Measurements from ENCODE around the gene MGMT. TPM values are rescaled to one million over a fixed set of nuclear protein-coding genes. Genes with fewer than 3 reads are reported as not detected.

The MGMT gene
- total and polyA plus RNA-seq, 4 donors = 9.9 to 39.6 (median 23.2) TPM

DNA sequence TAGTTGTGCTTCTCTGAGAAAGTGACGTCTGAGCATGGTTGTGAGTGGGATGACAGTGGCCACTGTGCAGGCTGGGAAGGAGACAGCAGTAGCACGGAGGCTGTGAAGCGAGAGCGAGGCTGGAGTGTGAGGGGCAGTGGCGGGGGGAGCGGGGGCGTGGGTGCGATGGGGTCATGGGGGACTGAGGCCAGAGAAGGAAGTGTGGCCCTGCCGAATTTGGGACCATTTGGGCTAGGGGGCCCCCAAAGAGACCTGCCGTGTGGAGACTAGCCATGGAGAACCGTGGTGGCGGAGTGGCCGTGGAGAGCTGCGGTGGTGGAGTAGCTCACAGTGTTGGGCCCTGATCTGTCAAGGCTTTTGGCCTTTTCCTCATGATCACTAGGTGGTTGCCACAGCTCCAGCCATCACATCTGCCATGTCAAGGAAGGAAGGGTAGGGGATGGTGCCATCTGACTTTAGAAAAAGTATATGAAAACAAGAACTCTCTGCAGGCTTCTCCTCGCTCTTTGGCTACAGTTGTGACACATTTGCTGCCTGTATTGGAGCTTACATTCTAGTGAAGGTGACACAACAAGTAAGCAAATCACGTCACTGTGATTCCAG is 61.4 kb downstream of the MGMT start:
- Histone ChIP-seq H3K27ac (ENCODE audit: low read depth in 1 of 2, low read length in 1 of 2) (no peak overlapping the region), H3K4me3 (no peak overlapping the region), H3K9me3 (ENCODE audit: control insufficient read depth in 4 of 4, insufficient read depth in 3 of 4, low read length in 3 of 4) (no peaks in the 10 kb centered on the region), H3K9ac (ENCODE audit: insufficient read depth in 1 of 2, low read length in 2 of 2) (no peak overlapping the region), H3K27me3 (ENCODE audit: control insufficient read depth in 3 of 3, insufficient read depth in 3 of 3, low read length in 2 of 3) (no peaks in the 10 kb centered on the region), H3K36me3 (ENCODE audit: control insufficient read depth in 4 of 4, insufficient read depth in 4 of 4, low read length in 4 of 4) (peaks cover 0 to 1% (median 0%) of the 10 kb centered on the region in 4 donors), H3K4me1 (ENCODE audit: control insufficient read depth in 5 of 5, insufficient read depth in 5 of 5, low read length in 5 of 5) (peaks cover 0 to 24% (median 0%) of the 10 kb centered on the region in 5 donors)
- no peak for ATAC-seq (ENCODE audit: insufficient read depth, low FRiP score)
- TF ChIP-seq, protein P1, sequence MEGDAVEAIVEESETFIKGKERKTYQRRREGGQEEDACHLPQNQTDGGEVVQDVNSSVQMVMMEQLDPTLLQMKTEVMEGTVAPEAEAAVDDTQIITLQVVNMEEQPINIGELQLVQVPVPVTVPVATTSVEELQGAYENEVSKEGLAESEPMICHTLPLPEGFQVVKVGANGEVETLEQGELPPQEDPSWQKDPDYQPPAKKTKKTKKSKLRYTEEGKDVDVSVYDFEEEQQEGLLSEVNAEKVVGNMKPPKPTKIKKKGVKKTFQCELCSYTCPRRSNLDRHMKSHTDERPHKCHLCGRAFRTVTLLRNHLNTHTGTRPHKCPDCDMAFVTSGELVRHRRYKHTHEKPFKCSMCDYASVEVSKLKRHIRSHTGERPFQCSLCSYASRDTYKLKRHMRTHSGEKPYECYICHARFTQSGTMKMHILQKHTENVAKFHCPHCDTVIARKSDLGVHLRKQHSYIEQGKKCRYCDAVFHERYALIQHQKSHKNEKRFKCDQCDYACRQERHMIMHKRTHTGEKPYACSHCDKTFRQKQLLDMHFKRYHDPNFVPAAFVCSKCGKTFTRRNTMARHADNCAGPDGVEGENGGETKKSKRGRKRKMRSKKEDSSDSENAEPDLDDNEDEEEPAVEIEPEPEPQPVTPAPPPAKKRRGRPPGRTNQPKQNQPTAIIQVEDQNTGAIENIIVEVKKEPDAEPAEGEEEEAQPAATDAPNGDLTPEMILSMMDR (IDR thresholded peaks at IDR 0.05; ENCODE audit: control extremely low read depth, extremely low read depth) = no peak
- 90 to 97% methylated on average over 13 to 16 of the region's 16 CpGs for WGBS, 2 donors
- DNase-seq = no peak

DNA sequence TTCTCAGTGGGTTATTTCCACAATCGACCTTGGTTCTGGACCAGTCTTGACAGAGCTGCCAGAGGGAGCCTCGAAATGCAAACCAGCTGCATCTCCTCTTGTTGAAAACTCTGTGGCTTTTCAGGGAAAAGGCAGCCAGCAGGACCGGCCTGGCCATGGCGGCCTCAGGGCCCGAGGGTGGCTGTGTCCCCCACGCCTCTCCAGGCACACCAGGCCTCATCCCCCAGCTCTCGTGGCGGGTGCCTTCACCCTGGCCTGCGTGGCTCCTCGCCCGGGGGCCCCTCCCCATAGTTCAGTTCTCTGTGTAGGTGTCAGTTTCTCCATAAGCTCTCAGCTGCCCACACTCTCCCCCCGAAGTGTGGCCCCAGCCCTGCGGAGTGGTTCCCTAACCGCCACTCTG is 63.5 kb downstream of the MGMT start:
- H3K36me3 ChIP-seq (ENCODE audit: control insufficient read depth in 4 of 4, insufficient read depth in 4 of 4, low read length in 4 of 4) = peaks cover 0 to 1% (median 0%) of the 10 kb centered on the region in 4 donors
- no peaks in the 10 kb centered on the region for H3K9me3 ChIP-seq (ENCODE audit: control insufficient read depth in 4 of 4, insufficient read depth in 3 of 4, low read length in 3 of 4)
- no peak for DNase-seq
- H3K27me3 ChIP-seq (ENCODE audit: control insufficient read depth in 3 of 3, insufficient read depth in 3 of 3, low read length in 2 of 3) = no peaks in the 10 kb centered on the region
- TF ChIP-seq, protein P1 (IDR thresholded peaks at IDR 0.05; ENCODE audit: control extremely low read depth, extremely low read depth) = no peak
- H3K4me3 ChIP-seq = no peak overlapping the region
- H3K4me1 ChIP-seq (ENCODE audit: control insufficient read depth in 5 of 5, insufficient read depth in 5 of 5, low read length in 5 of 5) = peaks cover 0 to 26% (median 0%) of the 10 kb centered on the region in 5 donors
- H3K27ac ChIP-seq (ENCODE audit: low read depth in 1 of 2, low read length in 1 of 2) = peak overlapping the region in 1 of 2 donors; percentile 80
- no peak for ATAC-seq (ENCODE audit: insufficient read depth, low FRiP score)
- H3K9ac ChIP-seq (ENCODE audit: insufficient read depth in 1 of 2, low read length in 2 of 2) = no peak overlapping the region
- WGBS, 2 donors = 88 to 91% methylated on average over 13 to 14 of the region's 14 CpGs

DNA sequence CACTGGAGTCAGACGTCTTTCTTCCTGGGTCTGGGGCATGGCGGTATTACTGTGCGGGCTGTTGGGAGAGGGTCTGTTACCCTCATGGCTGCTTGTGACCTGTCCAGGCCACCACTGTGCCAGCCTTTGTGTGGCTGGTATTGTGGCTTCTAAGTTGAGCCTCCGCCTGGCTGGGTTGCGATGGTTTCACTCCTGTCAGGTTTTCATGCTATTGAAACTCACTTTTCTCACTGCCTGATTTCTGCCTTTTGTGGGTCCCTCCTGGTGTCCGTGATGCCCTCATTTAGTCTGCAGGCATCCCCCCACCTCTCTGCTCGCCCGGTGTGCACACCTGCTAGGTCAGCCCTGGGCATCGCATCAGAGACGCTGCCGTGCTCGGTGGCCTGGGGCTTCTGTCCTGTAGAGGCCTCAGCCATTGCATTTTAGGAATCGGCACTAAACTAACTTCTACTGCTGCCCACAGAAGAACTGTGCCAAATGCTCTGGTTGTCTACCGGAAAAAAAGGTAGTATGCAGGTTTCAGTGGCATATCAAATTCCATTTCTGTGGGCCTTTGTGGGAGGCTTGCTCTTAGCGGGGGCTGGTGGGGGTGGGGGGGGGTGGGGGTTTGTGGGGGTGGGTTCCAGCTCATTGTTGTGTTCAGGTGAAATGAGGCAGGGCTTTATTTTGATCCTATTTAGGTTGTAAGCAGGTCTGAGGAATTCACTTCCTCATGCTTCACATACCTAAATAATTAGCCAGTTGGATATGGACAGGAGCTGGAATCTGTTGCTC is 64.3 kb downstream of the MGMT start:
- H3K4me3 ChIP-seq = no peak overlapping the region
- TF ChIP-seq, protein P1 (IDR thresholded peaks at IDR 0.05; ENCODE audit: control extremely low read depth, extremely low read depth) = no peak
- H3K36me3 ChIP-seq (ENCODE audit: control insufficient read depth in 4 of 4, insufficient read depth in 4 of 4, low read length in 4 of 4) = peaks cover 0 to 1% (median 0%) of the 10 kb centered on the region in 4 donors
- no peaks in the 10 kb centered on the region for H3K27me3 ChIP-seq (ENCODE audit: control insufficient read depth in 3 of 3, insufficient read depth in 3 of 3, low read length in 2 of 3)
- ATAC-seq (ENCODE audit: insufficient read depth, low FRiP score) (no peak), DNase-seq (peak in 1 of 3 donors; percentile 17)
- H3K4me1 ChIP-seq (ENCODE audit: control insufficient read depth in 5 of 5, insufficient read depth in 5 of 5, low read length in 5 of 5) = peaks cover 0 to 26% (median 0%) of the 10 kb centered on the region in 5 donors
- peaks cover 0 to 2% (median 0%) of the 10 kb centered on the region in 4 donors for H3K9me3 ChIP-seq (ENCODE audit: control insufficient read depth in 4 of 4, insufficient read depth in 3 of 4, low read length in 3 of 4)
- peak overlapping the region in 1 of 2 donors; percentile 80 for H3K27ac ChIP-seq (ENCODE audit: low read depth in 1 of 2, low read length in 1 of 2)
- no peak overlapping the region for H3K9ac ChIP-seq (ENCODE audit: insufficient read depth in 1 of 2, low read length in 2 of 2)
- 85 to 93% methylated on average over 15 of the region's 15 CpGs for WGBS, 2 donors
